HL-60 (cell line): Measurements from ENCODE around the gene CTXN3.

ENCODE experiments used
- DNase-seq, 2 experiments: peaks; one replicate each; pipeline ENCODE4 v3.0.0-alpha.2; 2010 to 2020; ENCODE audit warnings: low read depth in 1 of 2, low spot score in 1 of 2
- H3K27ac ChIP-seq: fragments of 250-450 bp; sonication (Bioruptor Pico); replicated peaks from 2 replicates; pipeline ENCODE4 v1.5.1; 2020; ENCODE audit warnings: mild to moderate bottlenecking, moderate library complexity
- H3K27me3 ChIP-seq: fragments of 250-450 bp; sonication (Bioruptor Pico); 2 replicates; pipeline ENCODE4 v1.5.1; 2021; ENCODE audit warnings: mild to moderate bottlenecking, moderate library complexity; ENCODE audit not compliant: insufficient read depth, poor library complexity, severe bottlenecking
- H3K4me3 ChIP-seq: replicated peaks from 2 replicates; pipeline ENCODE4 v1.5.1; 2011; ENCODE audit warnings: mild to moderate bottlenecking, control low read depth, low read length; ENCODE audit not compliant: insufficient read depth
- GABPA ChIP-seq: IDR thresholded peaks from 2 replicates; pipeline ENCODE4 v1.6.1; 2012; ENCODE audit warnings: low read depth
- POLR2AphosphoS5 ChIP-seq: IDR thresholded peaks from 2 replicates; pipeline ENCODE4 v1.6.1; 2012; ENCODE audit warnings: low read depth
- SPI1 ChIP-seq: IDR thresholded peaks from 2 replicates; pipeline ENCODE4 v1.6.1; 2012; ENCODE audit warnings: low read depth, mild to moderate bottlenecking, borderline replicate concordance
- TF ChIP-seq, protein P1 (sequence below): IDR thresholded peaks from 2 replicates; pipeline ENCODE4 v1.6.1; 2012; ENCODE audit warnings: low read depth; ENCODE audit not compliant: insufficient replicate concordance
- TF ChIP-seq, protein P2 (sequence below): IDR thresholded peaks from one replicate; pipeline ENCODE4 v1.5.1; 2011; ENCODE audit warnings: low read length, control low read depth, inconsistent platforms; ENCODE audit not compliant: insufficient read depth

Gene CTXN3

DNA sequence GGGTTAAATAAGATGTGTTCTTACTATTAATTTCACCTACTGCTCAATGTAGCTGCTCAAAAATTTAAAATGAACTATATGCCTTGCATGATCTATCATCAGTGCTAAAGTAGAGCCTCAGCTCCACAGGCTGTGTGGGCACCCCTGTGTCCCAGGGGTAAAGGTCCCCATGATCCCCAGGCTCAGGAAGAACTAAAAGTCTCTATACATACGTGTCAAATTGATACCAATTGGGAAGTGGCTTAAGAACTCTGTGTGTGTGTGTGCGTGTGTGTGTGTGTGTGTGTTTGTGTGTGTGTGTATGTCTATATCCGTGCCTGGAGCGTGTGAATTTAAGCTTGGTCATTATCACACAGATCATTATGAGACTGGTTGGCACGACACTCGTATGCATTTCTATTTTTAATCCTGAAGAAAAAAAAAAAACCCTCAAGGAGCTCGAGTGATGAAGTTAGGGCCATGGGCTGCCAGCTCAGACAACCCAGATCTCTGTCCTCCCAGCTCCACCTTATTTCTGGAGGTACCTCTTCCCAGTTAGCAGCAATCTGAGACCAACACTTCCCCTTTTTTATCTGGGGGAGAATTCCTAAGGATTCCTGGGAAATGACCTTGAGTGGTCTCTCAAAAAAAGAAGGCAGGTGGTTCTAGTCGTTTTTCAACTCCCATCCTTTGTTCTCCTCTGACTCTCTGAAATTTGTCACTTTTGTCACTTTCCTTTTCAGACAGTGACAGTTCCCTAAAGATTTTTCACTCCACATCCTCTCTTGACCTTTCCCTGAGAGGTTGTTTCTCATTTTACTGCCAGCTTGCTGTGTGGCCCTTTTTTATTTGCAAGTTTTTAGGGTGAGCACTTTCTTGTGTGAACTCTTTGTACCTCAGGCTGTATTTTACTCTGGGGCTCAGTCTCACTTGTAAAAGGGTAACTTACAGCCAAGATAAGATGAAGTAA lies 45.7 kb upstream of the CTXN3 start:
- H3K27ac ChIP-seq = no peak overlapping the region
- no peak overlapping the region for H3K4me3 ChIP-seq
- H3K27me3 ChIP-seq = no peaks in the 10 kb centered on the region
- no peak for DNase-seq
- TF ChIP-seq SPI1 (no peak), GABPA (no peak), POLR2AphosphoS5 (no peak)
- TF ChIP-seq, protein P1, sequence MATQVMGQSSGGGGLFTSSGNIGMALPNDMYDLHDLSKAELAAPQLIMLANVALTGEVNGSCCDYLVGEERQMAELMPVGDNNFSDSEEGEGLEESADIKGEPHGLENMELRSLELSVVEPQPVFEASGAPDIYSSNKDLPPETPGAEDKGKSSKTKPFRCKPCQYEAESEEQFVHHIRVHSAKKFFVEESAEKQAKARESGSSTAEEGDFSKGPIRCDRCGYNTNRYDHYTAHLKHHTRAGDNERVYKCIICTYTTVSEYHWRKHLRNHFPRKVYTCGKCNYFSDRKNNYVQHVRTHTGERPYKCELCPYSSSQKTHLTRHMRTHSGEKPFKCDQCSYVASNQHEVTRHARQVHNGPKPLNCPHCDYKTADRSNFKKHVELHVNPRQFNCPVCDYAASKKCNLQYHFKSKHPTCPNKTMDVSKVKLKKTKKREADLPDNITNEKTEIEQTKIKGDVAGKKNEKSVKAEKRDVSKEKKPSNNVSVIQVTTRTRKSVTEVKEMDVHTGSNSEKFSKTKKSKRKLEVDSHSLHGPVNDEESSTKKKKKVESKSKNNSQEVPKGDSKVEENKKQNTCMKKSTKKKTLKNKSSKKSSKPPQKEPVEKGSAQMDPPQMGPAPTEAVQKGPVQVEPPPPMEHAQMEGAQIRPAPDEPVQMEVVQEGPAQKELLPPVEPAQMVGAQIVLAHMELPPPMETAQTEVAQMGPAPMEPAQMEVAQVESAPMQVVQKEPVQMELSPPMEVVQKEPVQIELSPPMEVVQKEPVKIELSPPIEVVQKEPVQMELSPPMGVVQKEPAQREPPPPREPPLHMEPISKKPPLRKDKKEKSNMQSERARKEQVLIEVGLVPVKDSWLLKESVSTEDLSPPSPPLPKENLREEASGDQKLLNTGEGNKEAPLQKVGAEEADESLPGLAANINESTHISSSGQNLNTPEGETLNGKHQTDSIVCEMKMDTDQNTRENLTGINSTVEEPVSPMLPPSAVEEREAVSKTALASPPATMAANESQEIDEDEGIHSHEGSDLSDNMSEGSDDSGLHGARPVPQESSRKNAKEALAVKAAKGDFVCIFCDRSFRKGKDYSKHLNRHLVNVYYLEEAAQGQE = no peak
- TF ChIP-seq, protein P2, sequence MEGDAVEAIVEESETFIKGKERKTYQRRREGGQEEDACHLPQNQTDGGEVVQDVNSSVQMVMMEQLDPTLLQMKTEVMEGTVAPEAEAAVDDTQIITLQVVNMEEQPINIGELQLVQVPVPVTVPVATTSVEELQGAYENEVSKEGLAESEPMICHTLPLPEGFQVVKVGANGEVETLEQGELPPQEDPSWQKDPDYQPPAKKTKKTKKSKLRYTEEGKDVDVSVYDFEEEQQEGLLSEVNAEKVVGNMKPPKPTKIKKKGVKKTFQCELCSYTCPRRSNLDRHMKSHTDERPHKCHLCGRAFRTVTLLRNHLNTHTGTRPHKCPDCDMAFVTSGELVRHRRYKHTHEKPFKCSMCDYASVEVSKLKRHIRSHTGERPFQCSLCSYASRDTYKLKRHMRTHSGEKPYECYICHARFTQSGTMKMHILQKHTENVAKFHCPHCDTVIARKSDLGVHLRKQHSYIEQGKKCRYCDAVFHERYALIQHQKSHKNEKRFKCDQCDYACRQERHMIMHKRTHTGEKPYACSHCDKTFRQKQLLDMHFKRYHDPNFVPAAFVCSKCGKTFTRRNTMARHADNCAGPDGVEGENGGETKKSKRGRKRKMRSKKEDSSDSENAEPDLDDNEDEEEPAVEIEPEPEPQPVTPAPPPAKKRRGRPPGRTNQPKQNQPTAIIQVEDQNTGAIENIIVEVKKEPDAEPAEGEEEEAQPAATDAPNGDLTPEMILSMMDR = no peak

DNA sequence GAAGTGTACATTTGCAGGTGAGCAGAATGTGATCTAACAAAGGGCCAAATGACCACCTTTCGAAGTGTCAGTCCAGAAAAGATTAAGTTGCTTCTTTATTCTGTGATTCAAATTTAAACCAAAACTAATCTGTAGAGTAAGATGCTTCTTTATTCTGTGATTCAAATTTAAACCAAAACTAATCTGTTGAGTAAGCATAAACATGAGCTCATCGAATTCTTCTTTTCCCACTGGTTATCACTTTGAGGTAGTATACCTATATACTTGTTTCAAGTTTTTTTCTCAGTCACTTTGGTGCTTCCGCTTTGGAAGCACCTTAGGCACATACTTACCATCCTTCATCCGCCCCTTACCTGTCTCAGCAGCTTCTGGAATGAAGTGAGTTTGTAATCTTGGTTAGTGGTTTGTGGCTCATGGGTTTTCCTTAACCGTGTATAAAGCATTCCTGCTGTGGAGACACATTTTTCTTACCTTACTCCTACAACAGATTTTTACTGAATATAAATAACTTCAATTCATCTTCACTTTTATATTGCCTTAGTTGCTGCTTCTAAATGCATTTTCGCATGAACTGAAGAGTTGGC lies 40.7 kb upstream of the CTXN3 start:
- H3K27me3 ChIP-seq = no peaks in the 10 kb centered on the region
- TF ChIP-seq, protein P2 = no peak
- TF ChIP-seq SPI1 = no peak
- no peak for TF ChIP-seq GABPA
- TF ChIP-seq POLR2AphosphoS5 = no peak
- TF ChIP-seq, protein P1 = no peak
- DNase-seq = no peak
- no peak overlapping the region for H3K4me3 ChIP-seq
- no peak overlapping the region for H3K27ac ChIP-seq

DNA sequence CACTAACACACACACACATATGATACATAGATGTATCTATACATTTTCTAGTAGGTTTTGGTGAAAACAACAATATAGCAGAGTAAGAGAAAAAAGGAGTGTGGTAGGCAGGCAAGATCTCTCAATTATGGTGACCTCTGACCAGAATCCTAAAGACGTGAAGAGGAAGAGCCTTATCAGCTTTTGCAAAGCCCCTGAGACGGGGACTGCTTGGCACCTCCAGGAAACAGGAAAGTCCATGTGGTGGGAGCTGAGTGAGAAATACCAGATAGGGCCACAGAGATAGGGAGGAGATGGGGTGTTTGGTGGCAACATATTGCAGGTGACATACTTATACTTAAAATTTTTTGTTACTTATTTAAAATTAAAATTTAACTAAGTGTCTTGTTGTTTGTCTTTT lies 39.9 kb upstream of the CTXN3 start:
- DNase-seq = no peak
- TF ChIP-seq GABPA (no peak), POLR2AphosphoS5 (no peak), SPI1 (no peak)
- TF ChIP-seq, protein P1 = no peak
- TF ChIP-seq, protein P2 = no peak
- no peak overlapping the region for H3K27ac ChIP-seq
- no peaks in the 10 kb centered on the region for H3K27me3 ChIP-seq
- no peak overlapping the region for H3K4me3 ChIP-seq
